Mesothelial cell of epicardium (in vitro differentiated cells): ENCODE data around the gene OR8B8. TPM values are rescaled to one million over a fixed set of nuclear protein-coding genes. Genes with fewer than 3 reads are reported as not detected.

Experiments used
- DNase-seq, 2 experiments: peaks; one replicate each; pipeline ENCODE4 v3.0.0; 2021; ENCODE audit warnings: low spot score in 2 of 2; ENCODE audit not compliant: unreplicated experiment in 2 of 2
- H3K27ac Mint-ChIP-seq: 2 replicates; pipeline ENCODE4 v1.8.0; 2021; ENCODE audit warnings: mixed read lengths
- H3K27me3 Mint-ChIP-seq: 2 replicates; pipeline ENCODE4 v1.8.0; 2021; ENCODE audit warnings: low read depth, mixed read lengths
- H3K36me3 Mint-ChIP-seq: 2 replicates; pipeline ENCODE4 v1.8.0; 2021; ENCODE audit warnings: mixed read lengths
- H3K4me1 Mint-ChIP-seq: 2 replicates; pipeline ENCODE4 v1.8.0; 2021; ENCODE audit warnings: mixed read lengths
- H3K4me3 Mint-ChIP-seq: 2 replicates; pipeline ENCODE4 v1.8.0; 2021; ENCODE audit warnings: mild to moderate bottlenecking, moderate library complexity, mixed read lengths
- H3K9me3 Mint-ChIP-seq: 2 replicates; pipeline ENCODE4 v1.8.0; 2021; ENCODE audit warnings: mixed read lengths
- total RNA-seq: library from RNA; stranded (reverse); gene quantifications from 3 replicates; pipeline ENCODE4 v1.2.1, GENCODE V29; 2021
- TF ChIP-seq, protein P1 (sequence below): fragments of 200-600 bp; sonication (generic); IDR thresholded peaks from one replicate; pipeline ENCODE4 v1.5.0; 2021; ENCODE audit warnings: antibody characterized with exemption; ENCODE audit not compliant: unreplicated experiment

The OR8B8 gene
- total RNA-seq, 1 donor from 2014 or later: not detected

GRCh38 chr11:124473476-124473875, 28.0 kb upstream of the OR8B8 start:
- H3K9me3 Mint-ChIP-seq: no peaks in the 10 kb centered on the region
- peaks cover 60% of the 10 kb centered on the region for H3K27me3 Mint-ChIP-seq
- TF ChIP-seq, protein P1, sequence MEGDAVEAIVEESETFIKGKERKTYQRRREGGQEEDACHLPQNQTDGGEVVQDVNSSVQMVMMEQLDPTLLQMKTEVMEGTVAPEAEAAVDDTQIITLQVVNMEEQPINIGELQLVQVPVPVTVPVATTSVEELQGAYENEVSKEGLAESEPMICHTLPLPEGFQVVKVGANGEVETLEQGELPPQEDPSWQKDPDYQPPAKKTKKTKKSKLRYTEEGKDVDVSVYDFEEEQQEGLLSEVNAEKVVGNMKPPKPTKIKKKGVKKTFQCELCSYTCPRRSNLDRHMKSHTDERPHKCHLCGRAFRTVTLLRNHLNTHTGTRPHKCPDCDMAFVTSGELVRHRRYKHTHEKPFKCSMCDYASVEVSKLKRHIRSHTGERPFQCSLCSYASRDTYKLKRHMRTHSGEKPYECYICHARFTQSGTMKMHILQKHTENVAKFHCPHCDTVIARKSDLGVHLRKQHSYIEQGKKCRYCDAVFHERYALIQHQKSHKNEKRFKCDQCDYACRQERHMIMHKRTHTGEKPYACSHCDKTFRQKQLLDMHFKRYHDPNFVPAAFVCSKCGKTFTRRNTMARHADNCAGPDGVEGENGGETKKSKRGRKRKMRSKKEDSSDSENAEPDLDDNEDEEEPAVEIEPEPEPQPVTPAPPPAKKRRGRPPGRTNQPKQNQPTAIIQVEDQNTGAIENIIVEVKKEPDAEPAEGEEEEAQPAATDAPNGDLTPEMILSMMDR: no peak
- H3K4me1 Mint-ChIP-seq: peaks cover 3% of the 10 kb centered on the region
- DNase-seq: no peak
- no peaks in the 10 kb centered on the region for H3K36me3 Mint-ChIP-seq
- H3K27ac Mint-ChIP-seq: no peak overlapping the region
- H3K4me3 Mint-ChIP-seq: no peak overlapping the region

DNA sequence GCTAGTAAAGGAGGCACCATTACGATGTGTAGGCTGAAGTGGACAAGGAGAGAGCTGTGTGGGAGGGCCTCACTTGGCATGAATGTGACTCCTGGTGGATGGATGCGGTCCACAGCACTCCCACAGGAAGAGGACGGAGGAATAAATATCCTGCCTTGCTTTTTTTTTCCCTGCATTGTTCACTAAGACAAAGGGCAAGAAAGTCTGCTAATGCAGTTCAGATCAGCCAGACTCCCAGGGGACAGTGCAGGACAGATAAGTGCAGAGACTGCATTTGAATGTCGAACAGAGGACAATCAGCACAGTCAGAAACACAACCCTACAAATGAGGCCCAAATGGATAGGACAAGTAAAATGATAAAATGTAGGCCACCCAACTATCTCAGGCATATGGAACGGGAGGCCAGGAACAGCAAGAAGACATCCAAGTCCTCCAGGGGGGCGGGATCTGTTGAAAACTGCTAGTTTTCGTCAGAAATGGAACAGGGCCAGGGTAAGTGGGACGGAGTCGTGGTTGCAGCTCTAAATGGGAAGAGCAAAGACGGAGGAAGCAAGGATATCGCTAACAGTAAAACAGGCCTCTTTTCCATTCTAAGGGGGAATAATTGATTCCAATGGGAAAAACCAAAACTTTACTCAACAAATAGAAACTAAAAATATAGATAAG, 25.2 kb upstream of the OR8B8 start:
- no peak overlapping the region for H3K27ac Mint-ChIP-seq
- no peak for DNase-seq
- H3K27me3 Mint-ChIP-seq: peaks cover 80% of the 10 kb centered on the region
- TF ChIP-seq, protein P1: no peak
- H3K36me3 Mint-ChIP-seq: no peaks in the 10 kb centered on the region
- H3K4me1 Mint-ChIP-seq: no peaks in the 10 kb centered on the region
- H3K9me3 Mint-ChIP-seq: no peaks in the 10 kb centered on the region
- no peak overlapping the region for H3K4me3 Mint-ChIP-seq

- TF ChIP-seq, protein P1: no peak
- Mint-ChIP-seq H3K4me1 (no peaks in the 10 kb centered on the region), H3K9me3 (no peaks in the 10 kb centered on the region), H3K4me3 (no peak overlapping the region), H3K27me3 (peaks cover 71% of the 10 kb centered on the region), H3K27ac (no peak overlapping the region), H3K36me3 (no peaks in the 10 kb centered on the region)
- no peak for DNase-seq
Observed at GRCh38 chr11:124467381-124467927, 22.0 kb upstream of the OR8B8 start.

DNA sequence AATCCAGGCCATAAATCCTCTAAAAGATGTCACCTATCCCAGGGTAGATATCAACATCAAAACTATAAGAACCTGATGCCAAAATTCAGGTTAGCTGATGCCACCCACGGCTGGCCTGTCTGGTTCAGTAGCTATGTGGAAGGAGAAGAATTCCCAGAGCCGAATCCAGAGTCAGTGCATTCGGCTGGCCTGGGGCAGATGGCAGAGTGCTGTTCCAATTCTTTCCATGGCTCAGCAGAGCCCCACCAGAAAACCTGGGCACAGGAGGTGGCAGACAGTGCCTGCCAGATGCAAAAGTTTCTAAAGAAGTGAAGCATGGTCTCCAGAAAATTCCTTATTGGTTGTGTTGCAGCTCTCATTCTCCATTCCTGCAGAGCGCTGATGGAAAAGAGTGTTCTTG, 19.9 kb upstream of the OR8B8 start:
- TF ChIP-seq, protein P1: no peak
- peaks cover 5% of the 10 kb centered on the region for H3K9me3 Mint-ChIP-seq
- no peak overlapping the region for H3K27ac Mint-ChIP-seq
- peaks cover 64% of the 10 kb centered on the region for H3K27me3 Mint-ChIP-seq
- no peaks in the 10 kb centered on the region for H3K36me3 Mint-ChIP-seq
- no peak overlapping the region for H3K4me3 Mint-ChIP-seq
- DNase-seq: no peak
- H3K4me1 Mint-ChIP-seq: no peaks in the 10 kb centered on the region

DNA sequence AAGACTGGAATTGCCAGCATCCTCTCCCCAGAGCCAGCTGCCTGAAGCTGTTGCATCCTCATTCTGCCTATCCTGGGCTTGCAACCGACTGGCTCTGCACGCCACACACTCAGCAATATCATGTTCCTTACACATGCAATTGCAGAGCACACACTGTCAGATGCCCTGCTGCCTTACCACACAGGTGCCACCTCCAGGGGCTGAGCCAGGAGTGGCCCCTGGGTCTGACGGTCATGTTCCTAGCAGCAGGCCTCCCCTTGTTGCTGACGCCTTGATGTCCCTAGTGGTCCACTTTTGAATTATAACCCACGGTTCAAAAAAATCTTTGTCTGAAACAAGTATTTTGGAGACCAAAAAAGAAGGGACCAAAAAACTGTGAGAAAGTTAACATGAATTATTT, 18.5 kb upstream of the OR8B8 start:
- H3K27ac Mint-ChIP-seq: no peak overlapping the region
- no peak overlapping the region for H3K4me3 Mint-ChIP-seq
- DNase-seq: no peak
- H3K9me3 Mint-ChIP-seq: peaks cover 6% of the 10 kb centered on the region
- H3K4me1 Mint-ChIP-seq: no peaks in the 10 kb centered on the region
- no peaks in the 10 kb centered on the region for H3K36me3 Mint-ChIP-seq
- peaks cover 51% of the 10 kb centered on the region for H3K27me3 Mint-ChIP-seq
- TF ChIP-seq, protein P1: no peak
